Activated CD8-positive, alpha-beta memory T cell treated with anti-CD3 and anti-CD28 coated beads for 4 hours (primary cell): ENCODE data around the gene SYT1.

Experiments used
- DNase-seq, 2 donors: peaks; one replicate each; pipeline ENCODE4 v3.0.0-alpha.2; 2020; ENCODE audit warnings: low read depth in 2 of 2

SYT1 gene

GRCh38 chr12:79056775-79057174 lies 192.2 kb downstream of the SYT1 start:
- DNase-seq: no peak

- no peak for DNase-seq
Measured at GRCh38 chr12:79057540-79057939, 193.0 kb downstream of the SYT1 start.

GRCh38 chr12:79058342-79058741 lies 193.8 kb downstream of the SYT1 start:
- no peak for DNase-seq

GRCh38 chr12:79059557-79059956 lies 195.0 kb downstream of the SYT1 start:
- DNase-seq: no peak

- no peak for DNase-seq
Measured at GRCh38 chr12:79063258-79063657, 198.7 kb downstream of the SYT1 start.

- no peak for DNase-seq
Measured at GRCh38 chr12:79067977-79068376, 203.4 kb downstream of the SYT1 start.

GRCh38 chr12:79069009-79069408 lies 204.4 kb downstream of the SYT1 start:
- no peak for DNase-seq

GRCh38 chr12:79071498-79071897 lies 206.9 kb downstream of the SYT1 start:
- DNase-seq: no peak

GRCh38 chr12:79073506-79073905 lies 208.9 kb downstream of the SYT1 start:
- no peak for DNase-seq

GRCh38 chr12:79082595-79082994 lies 218.0 kb downstream of the SYT1 start:
- DNase-seq: no peak

- no peak for DNase-seq
Measured at GRCh38 chr12:79083181-79083580, 218.6 kb downstream of the SYT1 start.

GRCh38 chr12:79085106-79085682 lies 220.6 kb downstream of the SYT1 start:
- DNase-seq: no peak

- no peak for DNase-seq
Measured at GRCh38 chr12:79086541-79087296, 222.1 kb downstream of the SYT1 start.

GRCh38 chr12:79098530-79098929 lies 234.0 kb downstream of the SYT1 start:
- no peak for DNase-seq

GRCh38 chr12:79108962-79109361 lies 244.4 kb downstream of the SYT1 start:
- no peak for DNase-seq

GRCh38 chr12:79114896-79115295 lies 250.3 kb downstream of the SYT1 start:
- DNase-seq: no peak

GRCh38 chr12:79115743-79116142 lies 251.2 kb downstream of the SYT1 start:
- DNase-seq: no peak

- DNase-seq: no peak
Measured at GRCh38 chr12:79119796-79120195, 255.2 kb downstream of the SYT1 start.

- DNase-seq: no peak
Measured at GRCh38 chr12:79121486-79121885, 256.9 kb downstream of the SYT1 start.

GRCh38 chr12:79124385-79124784 lies 259.8 kb downstream of the SYT1 start:
- no peak for DNase-seq

- no peak for DNase-seq
Measured at GRCh38 chr12:79125358-79125757, 260.8 kb downstream of the SYT1 start.

- DNase-seq: no peak
Measured at GRCh38 chr12:79127271-79127751, 262.7 kb downstream of the SYT1 start.

GRCh38 chr12:79128956-79129355 lies 264.4 kb downstream of the SYT1 start:
- DNase-seq: no peak

- no peak for DNase-seq
Measured at GRCh38 chr12:79138872-79139271, 274.3 kb downstream of the SYT1 start.
